Measurements from ENCODE around the gene NEURL2.
"Not testable (repeated sequence)": the region's sequence is repeated elsewhere in the genome, so short reads cannot be mapped to it uniquely, and the experiment has no call there.

Gene NEURL2

GRCh38 chr20:45897692-45898091, 6.7 kb upstream of the NEURL2 start:
- no peak for DNase-seq

DNA sequence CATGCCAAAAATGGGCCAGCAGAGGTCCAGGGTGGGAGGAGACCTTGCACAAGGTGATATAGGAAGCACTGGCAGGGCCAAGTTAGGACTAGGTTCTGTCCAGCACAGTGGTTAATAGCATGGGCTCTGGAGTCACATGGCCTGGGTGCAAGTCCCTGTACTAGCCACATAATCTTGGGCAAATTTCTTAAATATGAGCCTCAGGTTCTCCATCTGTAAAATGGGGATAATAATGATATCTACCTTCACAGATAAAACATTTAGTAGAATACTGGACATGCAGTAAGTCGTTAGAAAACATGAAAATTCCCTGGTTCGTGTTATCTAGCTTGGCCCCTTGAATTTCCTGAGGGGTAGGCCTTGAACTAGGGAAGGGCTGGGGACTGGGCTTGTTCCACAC, 6.3 kb upstream of the NEURL2 start:
- no peak for DNase-seq

GRCh38 chr20:45896641-45897161, 5.7 kb upstream of the NEURL2 start:
- DNase-seq: no peak

- no peak for DNase-seq
Measured at GRCh38 chr20:45894797-45895196, 3.8 kb upstream of the NEURL2 start.

DNA sequence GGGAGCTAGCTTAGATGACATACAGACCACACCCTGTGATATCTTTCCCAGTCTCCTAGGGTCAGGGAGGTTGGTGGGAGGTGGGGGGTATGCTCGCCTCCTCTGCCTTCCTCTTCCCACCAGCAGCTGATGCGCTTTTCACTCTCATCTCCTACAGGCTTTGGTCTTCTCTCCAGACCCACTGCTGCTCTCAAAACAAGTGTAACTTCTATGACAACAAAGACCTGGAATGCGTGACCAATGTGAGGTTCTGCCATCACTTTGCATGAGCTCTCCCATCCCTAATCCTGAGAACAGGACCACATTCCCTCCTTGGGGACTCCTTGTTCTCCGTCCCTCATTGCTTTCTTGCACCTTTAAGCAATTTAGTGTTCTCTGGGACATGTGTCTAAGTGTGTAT, 2.8 kb upstream of the NEURL2 start:
- DNase-seq: no peak

DNA sequence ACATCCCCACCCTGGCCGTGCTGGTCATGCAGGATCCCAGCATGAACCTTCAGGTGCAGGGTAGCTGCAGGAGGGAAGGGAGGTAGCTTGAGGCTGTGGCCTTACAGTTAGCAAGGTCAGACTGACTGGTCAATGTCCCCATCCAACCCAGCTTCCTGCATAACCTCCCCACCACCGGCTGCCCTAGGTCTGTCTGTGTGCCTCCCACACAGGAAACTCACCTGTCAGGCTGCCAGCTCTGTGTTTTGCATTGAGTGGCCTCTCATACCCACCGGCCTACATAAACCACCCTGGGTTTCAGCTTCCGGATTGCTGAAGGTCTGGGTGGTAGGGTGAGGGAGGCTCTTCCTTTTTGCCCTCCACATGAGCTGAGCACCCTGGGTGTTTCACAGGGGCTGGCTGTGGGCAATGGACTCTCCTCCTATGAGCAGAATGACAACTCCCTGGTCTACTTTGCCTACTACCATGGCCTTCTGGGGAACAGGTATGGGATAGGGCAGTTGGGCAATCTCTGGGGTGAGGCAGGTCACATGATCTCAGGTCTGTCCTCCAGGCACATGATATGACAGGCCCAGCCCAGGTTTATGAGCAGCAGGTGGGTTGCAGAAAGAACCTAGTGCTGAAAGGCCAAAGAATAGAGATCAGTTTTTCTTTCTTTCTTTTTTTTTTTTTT, 2.0 kb upstream of the NEURL2 start:
- no peak for DNase-seq

GRCh38 chr20:45892049-45892825, 1.2 kb upstream of the NEURL2 start:
- DNase-seq: no peak

DNA sequence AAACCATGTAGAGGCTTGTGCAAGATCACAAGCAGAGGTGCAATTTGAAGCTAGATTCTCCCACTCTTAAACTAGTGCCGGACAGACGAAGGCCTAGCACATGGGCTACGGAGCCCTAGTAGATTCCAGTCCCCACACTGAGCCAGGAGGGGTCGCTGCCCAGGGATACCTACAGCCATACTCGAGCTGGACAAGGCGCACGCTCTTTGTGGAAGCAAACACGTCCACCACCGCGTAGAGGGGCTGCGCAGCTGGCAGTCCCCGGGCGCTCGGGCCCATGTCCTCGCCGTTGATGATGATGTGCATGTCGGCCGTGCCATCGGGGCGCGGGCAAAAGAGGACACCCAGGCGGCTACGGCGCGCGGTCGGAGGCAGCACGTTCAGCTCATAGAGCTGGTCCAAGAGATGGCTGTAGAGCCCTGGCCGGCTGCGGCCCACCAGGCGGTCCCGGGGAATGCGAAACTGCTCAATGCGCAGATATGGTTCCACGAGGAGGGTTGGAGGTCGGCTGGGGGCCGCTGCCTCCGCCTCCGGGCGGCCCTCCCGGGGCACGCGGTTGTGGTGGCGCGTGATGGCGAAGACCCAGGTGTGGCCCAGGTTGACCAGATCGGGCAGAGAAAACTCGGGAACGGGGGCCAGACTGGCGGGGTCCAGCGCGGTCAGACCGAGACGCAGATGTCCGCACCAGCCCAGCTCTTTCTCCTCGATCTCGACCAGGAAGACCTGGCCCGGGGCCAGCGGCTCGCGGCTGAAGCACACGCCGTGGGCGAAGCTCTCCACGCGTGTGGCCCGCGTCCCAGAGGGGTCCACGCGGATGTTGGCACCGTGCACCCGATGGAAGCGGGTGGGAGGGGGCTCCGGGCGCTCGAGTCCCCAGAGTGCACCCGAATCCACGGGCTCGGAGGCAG, 677 bp downstream of the NEURL2 start:
- no peak for DNase-seq

- DNase-seq: no peak
Measured at GRCh38 chr20:45888681-45889080, 2.3 kb downstream of the NEURL2 start.

GRCh38 chr20:45887346-45887715, 3.7 kb downstream of the NEURL2 start, which contains the start of gene SPATA25:
Gene SPATA25, minus strand, starts transcription at chr20:45887622. Its CDS starts 32 bp downstream, at chr20:45887590.
- DNase-seq: no peak

GRCh38 chr20:45886590-45887345, 4.2 kb downstream of the NEURL2 start:
- no peak for DNase-seq

- no peak for DNase-seq
Measured at GRCh38 chr20:45883100-45883469, 7.9 kb downstream of the NEURL2 start.

DNA sequence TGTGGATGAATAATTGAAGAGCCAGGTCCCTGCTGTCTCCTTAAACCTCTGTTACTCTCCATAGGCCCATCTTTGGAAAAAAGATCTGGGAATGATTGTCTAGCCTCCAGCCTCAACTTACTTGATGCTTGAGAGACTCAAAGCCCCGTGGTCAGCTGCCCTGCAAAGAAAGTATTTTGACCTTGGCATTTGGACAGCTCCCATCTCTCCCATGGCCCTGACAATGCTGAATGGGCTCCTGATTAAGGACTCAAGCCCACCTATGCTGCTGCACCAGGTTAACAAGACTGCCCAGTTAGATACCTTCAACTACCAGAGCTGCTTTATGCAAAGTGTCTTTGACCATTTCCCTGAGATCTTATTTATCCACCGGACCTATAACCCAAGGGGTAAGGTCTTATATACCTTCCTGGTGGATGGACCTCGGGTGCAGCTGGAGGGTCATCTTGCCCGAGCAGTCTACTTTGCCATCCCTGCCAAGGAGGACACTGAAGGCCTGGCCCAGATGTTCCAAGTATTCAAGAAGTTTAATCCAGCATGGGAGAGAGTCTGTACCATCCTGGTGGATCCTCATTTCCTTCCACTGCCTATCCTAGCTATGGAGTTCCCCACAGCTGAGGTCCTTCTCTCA, 8.4 kb downstream of the NEURL2 start:
- no peak for DNase-seq

DNA sequence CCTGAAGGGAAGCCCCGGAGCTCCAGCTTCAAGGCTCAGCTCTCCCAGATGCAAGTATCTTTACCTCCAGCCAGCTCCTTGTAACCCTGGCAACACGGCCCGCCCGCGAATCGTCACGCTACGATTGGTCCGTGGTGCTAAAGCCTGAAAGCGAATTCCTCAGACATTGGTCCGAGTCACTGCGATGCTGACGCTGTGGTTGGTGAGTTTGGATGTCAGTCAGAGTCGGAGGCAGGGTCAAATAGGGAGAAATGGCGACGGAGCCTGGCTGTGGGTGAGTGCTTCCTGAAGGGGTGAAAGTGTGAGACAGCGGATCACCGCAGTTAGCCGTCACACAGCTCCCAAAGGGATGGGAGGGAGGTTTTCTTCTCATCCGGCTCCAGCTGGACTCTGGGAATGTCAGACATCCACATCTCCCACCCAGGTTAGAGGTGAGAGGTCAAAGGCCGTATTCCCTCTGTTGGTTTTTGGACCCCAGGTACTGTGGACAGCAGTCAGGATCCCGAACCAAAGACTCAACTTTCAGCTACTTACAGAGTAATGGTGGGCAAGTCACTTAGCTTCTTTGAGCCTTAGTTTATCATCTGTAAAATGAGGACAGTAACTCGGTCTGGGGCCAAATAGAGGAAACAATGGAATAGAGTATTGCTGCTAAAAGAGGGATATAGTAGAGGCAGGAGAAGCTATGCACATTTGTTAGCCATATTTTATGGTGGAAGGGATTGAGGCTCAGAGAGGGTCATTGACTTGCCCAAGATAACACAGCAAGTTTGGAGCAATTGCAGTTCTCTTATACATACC, 9.8 kb downstream of the NEURL2 start, which contains the start of gene ZSWIM1:
Gene ZSWIM1, plus strand, starts transcription at position 240 of the 801 bp plus-strand sequence. CDS start 1,366 bp downstream, outside the sequence.
- peak; percentile 92 for DNase-seq

DNA sequence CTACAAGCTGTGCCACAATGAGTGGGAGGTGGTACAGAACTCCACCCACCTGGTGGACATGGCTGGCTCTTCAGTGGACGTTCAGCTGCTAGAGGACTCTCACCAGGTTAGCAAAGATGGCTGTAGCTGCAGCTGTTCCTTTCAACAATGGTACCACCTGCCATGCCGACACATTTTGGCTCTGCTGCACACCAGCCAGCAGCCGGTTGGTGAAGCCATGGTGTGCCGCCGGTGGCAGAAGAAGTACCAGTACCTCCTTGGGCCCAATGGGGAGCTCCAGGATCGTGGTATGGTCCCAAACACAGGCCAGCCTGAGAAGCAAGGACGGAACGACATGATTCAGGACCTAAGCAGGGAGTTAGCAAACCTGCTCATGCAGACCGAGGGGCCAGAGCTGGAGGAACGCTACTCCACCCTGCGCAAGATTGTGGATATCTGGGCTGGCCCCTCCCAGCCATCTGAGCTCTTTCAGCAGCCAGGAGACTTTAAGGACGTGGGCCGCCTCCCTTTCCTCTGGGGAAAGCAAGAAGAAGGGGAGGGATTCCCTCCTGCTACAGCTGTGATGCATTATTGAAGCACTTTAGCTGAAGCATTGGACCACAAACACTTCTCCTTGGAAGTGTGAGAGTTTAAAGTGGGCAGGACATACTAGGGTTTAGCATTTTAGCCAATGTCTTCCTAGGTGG, 12.8 kb downstream of the NEURL2 start:
- no peak for DNase-seq

DNA sequence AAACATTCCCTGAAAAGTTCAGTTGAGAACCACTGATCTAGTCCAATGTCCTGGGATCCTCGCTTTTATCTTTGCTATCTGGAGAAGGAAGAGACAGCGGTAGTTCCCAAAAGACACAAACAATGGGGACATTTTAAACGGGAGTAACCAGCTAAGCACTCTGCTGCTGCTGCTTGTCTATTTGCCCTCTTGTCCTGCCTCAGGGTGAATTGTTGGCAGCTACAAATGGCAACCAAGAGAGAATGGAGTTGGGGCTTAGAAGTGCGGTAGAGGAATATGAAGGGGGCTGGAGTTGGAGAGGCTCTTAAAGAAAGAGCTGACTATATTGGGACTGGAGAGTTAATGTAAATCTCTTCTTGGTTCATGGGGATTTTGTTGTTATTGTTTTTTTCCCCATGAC, 16.4 kb downstream of the NEURL2 start:
- DNase-seq: no peak

DNA sequence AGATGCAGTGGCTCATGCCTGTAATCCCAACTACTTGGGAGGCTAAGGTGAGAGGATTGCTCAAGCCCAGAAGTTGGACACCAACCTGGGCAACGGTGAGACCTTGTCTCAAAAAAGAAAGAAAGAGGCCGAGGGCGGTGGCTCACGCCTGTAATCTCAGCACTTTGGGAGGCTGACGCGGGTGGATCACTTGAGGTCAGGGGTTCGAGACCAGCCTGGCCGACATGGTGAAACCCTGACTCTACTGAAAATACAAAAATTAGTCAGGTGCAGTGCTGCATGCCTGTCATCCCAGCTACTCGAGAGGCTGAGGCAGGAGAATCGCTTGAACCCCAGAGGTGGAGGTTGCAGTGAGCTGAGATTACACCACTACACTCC, 16.9 kb downstream of the NEURL2 start:
- DNase-seq: not testable (repeated sequence)

DNA sequence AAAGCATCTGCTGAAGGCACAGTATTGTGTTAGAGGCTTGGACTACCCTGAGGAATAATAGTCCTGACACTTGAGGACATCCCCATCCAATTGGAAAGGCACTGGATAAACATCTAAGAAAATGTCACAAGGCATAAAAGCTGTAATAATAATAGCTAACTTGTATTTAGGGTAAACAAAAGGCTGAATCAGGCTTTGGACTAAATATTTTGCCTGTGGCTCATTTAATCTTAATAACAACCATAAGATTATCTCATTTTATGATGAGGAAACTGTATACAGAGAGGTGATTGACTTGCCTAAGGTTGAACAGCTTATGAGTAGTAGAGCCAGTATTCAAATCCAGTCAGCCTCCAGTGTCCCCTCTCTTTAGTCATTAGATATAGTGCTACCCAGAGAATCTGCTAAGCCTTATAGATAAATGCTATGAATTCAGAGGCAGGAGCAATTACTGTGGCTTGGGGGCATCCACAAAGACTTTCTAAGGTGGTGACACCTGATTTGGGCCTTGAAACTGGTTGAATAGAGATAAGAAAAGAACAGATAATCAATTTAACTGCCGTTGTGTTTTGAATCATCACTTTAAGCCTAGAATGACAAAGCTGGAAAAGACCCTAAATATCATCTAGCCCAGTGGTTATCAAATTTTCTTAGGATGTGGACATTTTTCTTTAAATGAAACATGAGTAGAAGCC, 17.5 kb downstream of the NEURL2 start:
- no peak for DNase-seq

DNA sequence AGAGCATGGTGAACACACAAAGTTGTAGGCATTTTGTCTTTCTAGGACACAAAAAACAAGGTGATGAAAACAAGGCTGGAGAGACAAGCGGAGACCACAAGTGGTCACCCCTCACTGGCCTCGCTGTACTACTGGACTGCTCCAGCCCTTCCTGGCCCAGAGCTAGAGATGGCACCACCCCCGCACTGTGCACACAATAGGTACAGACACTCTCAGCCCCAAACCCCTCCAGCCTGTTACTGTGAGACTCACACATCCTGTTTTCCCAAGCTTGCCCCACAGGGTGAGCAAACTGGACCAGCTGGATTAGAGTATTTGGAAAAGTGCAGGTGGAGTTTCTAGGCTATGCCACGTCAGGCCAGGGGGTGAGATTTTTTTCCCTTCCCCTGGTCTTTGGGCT, 18.4 kb downstream of the NEURL2 start:
- no peak for DNase-seq

GRCh38 chr20:45867819-45868176, 23.2 kb downstream of the NEURL2 start:
- DNase-seq: no peak
